Heart left ventricle (tissue), 16 donors: ENCODE measurements around the gene NXPH3. TPM values are rescaled to one million over a fixed set of nuclear protein-coding genes. Genes with fewer than 3 reads are reported as not detected.
A peak's percentile ranks its signal among the peaks of the same experiment; 100 is the strongest.

Source experiments
- ATAC-seq, 4 donors: fragments of 200-7000 bp; cut with Tn5 transposase; one replicate each; pipeline ENCODE4 v1.9.1; 2020 to 2022; ENCODE audit warnings: moderate library complexity in 4 of 4, mild to moderate bottlenecking in 3 of 4, moderate number of reproducible peaks in 1 of 4
- DNase-seq, 5 donors: peaks; one replicate each; pipeline ENCODE4 v3.0.0-alpha.2; 2020
- H3K27ac ChIP-seq, 12 donors: fragments of 200-600 bp; sonication (generic) in 4 of 12; one replicate each; pipeline versions ENCODE4 v1.5.0 to v1.8.0; 2016 to 2022; ENCODE audit warnings: mild to moderate bottlenecking in 2 of 12
- H3K27me3 ChIP-seq, 9 donors: fragments of 200-600 bp; sonication (generic) in 2 of 9; one replicate each; pipeline versions ENCODE4 v1.5.1 to v1.8.0; 2016 to 2022; ENCODE audit warnings: mild to moderate bottlenecking in 3 of 9
- H3K36me3 ChIP-seq, 9 donors: fragments of 200-600 bp; sonication (generic) in 2 of 9; one replicate each; pipeline versions ENCODE4 v1.5.0 to v1.8.0; 2018 to 2022; ENCODE audit warnings: mild to moderate bottlenecking in 2 of 9
- H3K4me1 ChIP-seq, 12 donors: fragments of 200-600 bp; sonication (generic) in 4 of 12; one replicate each; pipeline versions ENCODE4 v1.5.0 to v1.8.0; 2016 to 2022; ENCODE audit warnings: mild to moderate bottlenecking in 3 of 12
- H3K4me3 ChIP-seq, 12 donors: fragments of 200-600 bp; sonication (generic) in 4 of 12; one replicate each; pipeline versions ENCODE4 v1.5.0 to v1.8.0; 2017 to 2022; ENCODE audit warnings: mild to moderate bottlenecking in 9 of 12, moderate library complexity in 4 of 12
- H3K9me3 ChIP-seq, 12 donors: fragments of 200-600 bp; sonication (generic) in 4 of 12; one replicate each; pipeline versions ENCODE4 v1.5.0 to v1.8.0; 2016 to 2022; ENCODE audit warnings: mild to moderate bottlenecking in 1 of 12
- POLR2A ChIP-seq, 2 donors: fragments of 450-650 bp; IDR thresholded peaks; one replicate each; pipeline ENCODE4 v1.6.1; 2017; ENCODE audit warnings: antibody characterized with exemption in 2 of 2, mild to moderate bottlenecking in 2 of 2, moderate library complexity in 2 of 2
- WGBS, 4 donors: extraction: QIAGEN DNeasy Blood & Tissue Kit in 2 of 4; methylation state at CpG; one replicate each; pipeline versions ENCODE4 v1.1.5 to v1.1.7; 2013 to 2018; 5-methylcytosine and 5-hydroxymethylcytosine counted together
- intact Hi-C, 10 donors: fragments of 100-400 bp; cut with DNase I; formaldehyde crosslinking; loops; one replicate each; pipeline versions ENCODE4 v1.11.1 to v1.14.2; 2022
- polyA plus RNA-seq, 2 donors: library from polyadenylated mRNA; stranded (reverse); fragments of 200-250 nt; gene quantifications; one replicate each; pipeline ENCODE4 v1.2.3, GENCODE V29; 2013
- total RNA-seq, 9 donors: library from RNA; depleted of rRNA in 2 of 9; stranded (reverse); fragments of >200 nt in 2 of 9; fragmentation: NEBNext Ultra II Directional in 3 of 9; extraction: Animal tissue kit (Norgen Biotek cat#: 25700) in 3 of 9; gene quantifications; one replicate each; pipeline versions ENCODE4 v1.1.0 to v1.2.4, GENCODE V29; 2016 to 2023
- TF ChIP-seq, protein P1 (sequence below), 12 donors: fragments of 200-600 bp; sonication (generic) in 4 of 12; IDR thresholded peaks; one replicate each; pipeline versions ENCODE4 v1.5.0 to v1.8.0; 2018 to 2022; ENCODE audit warnings: antibody characterized with exemption in 12 of 12, mild to moderate bottlenecking in 5 of 12
- donor health status: ischemic (EF 13 %, LVEDD 7.1; RV severe dilation, severe dysfunction).
- donor health status: healthy with polysubstance abuse.
- donor health status: DM: no; HTN: yes; CAD: no.
- donor health status: DM: no; HTN: no; CAD: no.
- donor health status: ischemic (EF 25% LVEDD 6.9; RV normal size, moderate dysfunction).
- donor health status: ischemic (EF 25% LVEDD 5.7; RV mildly dilated, moderate dysfunction).
- donor health status: healthy.
- donor health status: DM: yes; HTN: yes; CAD: no.
- donor health status: ischemic (EF 35%, LVEDD 5.7; RV mildly dilated, moderate dysfunction).
- donor health status: nonischemic (EF 11% LVEDD 7.7; RV severe dilation, severe dysfunction).
- donor health status: DM: yes; HTN: yes; CAD: no.
- donor health status: PGD.
- donor health status: ischemic (EF 29% LVEDD 5.4; RV normal size, mild dysfunction).
- donor health status: nonischemic (EF 23%, LVEDD 6.1; RV moderate dilation, normal function).

The NXPH3 gene
- total and polyA plus RNA-seq, 11 donors = 2.5 to 7.9 (median 4.5) TPM

DNA sequence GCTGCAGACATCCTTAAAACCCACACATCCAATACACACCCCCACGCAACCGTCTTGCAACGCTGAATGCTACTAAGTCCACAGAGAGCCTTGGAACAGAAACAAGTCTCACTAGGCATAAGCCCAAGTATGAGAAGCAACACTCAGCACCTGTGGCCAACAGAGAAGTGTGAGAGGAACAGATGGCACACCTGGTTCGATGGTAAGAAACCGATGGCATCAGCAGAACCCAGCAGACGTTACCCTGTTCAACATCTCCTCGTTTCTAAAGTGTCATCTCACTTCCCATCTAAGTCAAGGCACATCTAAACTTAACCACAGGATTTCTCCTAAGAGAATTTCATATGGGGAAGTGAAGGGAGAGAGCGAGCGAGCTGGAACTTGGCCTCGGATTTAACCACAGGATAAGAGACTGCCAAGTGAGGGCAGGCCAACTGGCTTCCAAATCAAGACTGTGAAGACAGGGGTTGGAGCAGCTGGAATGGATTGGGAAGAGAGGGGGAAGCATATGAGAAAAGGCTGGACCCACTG is 41.0 kb downstream of the NXPH3 start:
- DNase-seq (peak; percentile 69 to 86 (median 75)), ATAC-seq (peak; percentile 75 to 91 (median 86))
- Histone ChIP-seq H3K4me3 (peak overlapping the region in 1 of 12 donors; percentile 19), H3K27ac (peak overlapping the region in 11 of 12 donors; percentile 1 to 73 (median 54)), H3K27me3 (no peaks in the 10 kb centered on the region), H3K4me1 (peaks cover 0 to 65% (median 39%) of the 10 kb centered on the region in 12 donors), H3K9me3 (no peaks in the 10 kb centered on the region), H3K36me3 (peaks cover 0 to 79% (median 58%) of the 10 kb centered on the region in 9 donors)
- no peak for TF ChIP-seq POLR2A (IDR thresholded peaks at IDR 0.05)
- TF ChIP-seq, protein P1, sequence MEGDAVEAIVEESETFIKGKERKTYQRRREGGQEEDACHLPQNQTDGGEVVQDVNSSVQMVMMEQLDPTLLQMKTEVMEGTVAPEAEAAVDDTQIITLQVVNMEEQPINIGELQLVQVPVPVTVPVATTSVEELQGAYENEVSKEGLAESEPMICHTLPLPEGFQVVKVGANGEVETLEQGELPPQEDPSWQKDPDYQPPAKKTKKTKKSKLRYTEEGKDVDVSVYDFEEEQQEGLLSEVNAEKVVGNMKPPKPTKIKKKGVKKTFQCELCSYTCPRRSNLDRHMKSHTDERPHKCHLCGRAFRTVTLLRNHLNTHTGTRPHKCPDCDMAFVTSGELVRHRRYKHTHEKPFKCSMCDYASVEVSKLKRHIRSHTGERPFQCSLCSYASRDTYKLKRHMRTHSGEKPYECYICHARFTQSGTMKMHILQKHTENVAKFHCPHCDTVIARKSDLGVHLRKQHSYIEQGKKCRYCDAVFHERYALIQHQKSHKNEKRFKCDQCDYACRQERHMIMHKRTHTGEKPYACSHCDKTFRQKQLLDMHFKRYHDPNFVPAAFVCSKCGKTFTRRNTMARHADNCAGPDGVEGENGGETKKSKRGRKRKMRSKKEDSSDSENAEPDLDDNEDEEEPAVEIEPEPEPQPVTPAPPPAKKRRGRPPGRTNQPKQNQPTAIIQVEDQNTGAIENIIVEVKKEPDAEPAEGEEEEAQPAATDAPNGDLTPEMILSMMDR (IDR thresholded peaks at IDR 0.05) = peak in 1 of 12 donors; percentile 7
- 24 to 32% (median 26%) methylated on average over 10 of the region's 10 CpGs for WGBS, 4 donors
- intact Hi-C loops = loop anchor here in 8 of 10 donors (2.0 to 10.0 kb wide), 6 partner anchors 39 to 76 kb away; partner anchors contain the start of genes SPOP (in 6 of the 8) and NXPH3 (in 2 of the 8)

DNA sequence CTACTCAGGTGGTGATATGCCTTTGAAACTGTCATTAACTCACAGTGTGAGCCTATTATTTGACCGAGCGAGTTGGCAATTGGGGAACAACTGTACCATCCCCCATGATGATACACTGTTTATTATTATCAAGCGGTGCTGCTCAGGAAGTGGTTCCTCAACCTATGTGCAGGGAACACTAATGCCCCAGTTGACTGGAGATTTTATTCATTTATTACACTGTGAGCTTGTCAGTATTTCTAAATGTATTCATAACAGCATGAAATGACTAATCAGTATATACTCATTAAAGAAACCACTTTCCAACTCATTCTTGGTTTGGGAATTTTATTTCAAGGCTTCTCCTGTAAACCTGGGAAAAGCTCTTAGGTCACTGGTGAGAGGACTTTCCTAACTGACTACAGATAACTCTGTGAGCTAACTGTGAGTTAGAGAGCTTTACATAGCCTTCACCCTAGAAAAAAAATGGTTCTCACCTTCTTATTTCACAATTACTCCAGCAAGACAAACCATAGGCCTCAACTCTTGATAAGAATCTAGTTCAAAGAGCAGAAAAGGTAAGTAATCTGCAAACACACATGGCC is 42.4 kb downstream of the NXPH3 start:
- TF ChIP-seq, protein P1 (IDR thresholded peaks at IDR 0.05) = no peak
- no peak for TF ChIP-seq POLR2A (IDR thresholded peaks at IDR 0.05)
- Histone ChIP-seq H3K27ac (peak overlapping the region in 7 of 12 donors; percentile 3 to 73 (median 54)), H3K9me3 (no peaks in the 10 kb centered on the region), H3K36me3 (peaks cover 0 to 86% (median 60%) of the 10 kb centered on the region in 9 donors), H3K27me3 (no peaks in the 10 kb centered on the region), H3K4me3 (no peak overlapping the region), H3K4me1 (peaks cover 0 to 61% (median 40%) of the 10 kb centered on the region in 12 donors)
- ATAC-seq (no peak), DNase-seq (no peak)
- intact Hi-C loops = loop anchor here in 7 of 10 donors (5.0 to 10.0 kb wide), 5 partner anchors 41 to 74 kb away; partner anchors contain the start of genes SPOP (in 6 of the 7) and NXPH3 (in 2 of the 7)
- WGBS, 4 donors = 66 to 74% (median 68%) methylated on average over 3 of the region's 3 CpGs

DNA sequence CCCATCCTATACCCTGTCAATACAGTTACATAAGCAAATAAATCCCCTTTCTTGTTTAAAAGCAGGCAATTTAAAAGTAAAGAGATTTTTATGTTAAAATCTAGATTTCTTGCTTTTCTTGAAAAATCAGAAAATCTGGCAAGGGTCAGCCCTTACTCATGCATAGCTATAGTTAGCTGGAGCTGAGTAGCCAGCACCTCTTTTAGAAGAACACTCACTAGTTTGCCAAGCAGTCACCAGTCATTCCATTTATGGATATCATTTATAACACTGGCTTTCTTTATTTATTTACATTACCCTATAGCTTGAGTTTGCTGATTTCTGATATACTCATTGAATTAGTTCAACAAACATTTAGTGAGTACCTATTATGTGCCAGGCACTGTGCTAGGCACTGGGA is 45.7 kb downstream of the NXPH3 start:
- TF ChIP-seq POLR2A (IDR thresholded peaks at IDR 0.05) = no peak
- TF ChIP-seq, protein P1 (IDR thresholded peaks at IDR 0.05) = no peak
- peak in 2 of 4 donors; percentile 35 to 46 for ATAC-seq
- no peak for DNase-seq
- Histone ChIP-seq H3K36me3 (peaks cover 0 to 67% (median 54%) of the 10 kb centered on the region in 9 donors), H3K4me3 (no peak overlapping the region), H3K27me3 (no peaks in the 10 kb centered on the region), H3K27ac (peak overlapping the region in 9 of 12 donors; percentile 11 to 73 (median 41)), H3K4me1 (peaks cover 0 to 66% (median 34%) of the 10 kb centered on the region in 12 donors), H3K9me3 (no peaks in the 10 kb centered on the region)
- intact Hi-C loops = no loop called here

DNA sequence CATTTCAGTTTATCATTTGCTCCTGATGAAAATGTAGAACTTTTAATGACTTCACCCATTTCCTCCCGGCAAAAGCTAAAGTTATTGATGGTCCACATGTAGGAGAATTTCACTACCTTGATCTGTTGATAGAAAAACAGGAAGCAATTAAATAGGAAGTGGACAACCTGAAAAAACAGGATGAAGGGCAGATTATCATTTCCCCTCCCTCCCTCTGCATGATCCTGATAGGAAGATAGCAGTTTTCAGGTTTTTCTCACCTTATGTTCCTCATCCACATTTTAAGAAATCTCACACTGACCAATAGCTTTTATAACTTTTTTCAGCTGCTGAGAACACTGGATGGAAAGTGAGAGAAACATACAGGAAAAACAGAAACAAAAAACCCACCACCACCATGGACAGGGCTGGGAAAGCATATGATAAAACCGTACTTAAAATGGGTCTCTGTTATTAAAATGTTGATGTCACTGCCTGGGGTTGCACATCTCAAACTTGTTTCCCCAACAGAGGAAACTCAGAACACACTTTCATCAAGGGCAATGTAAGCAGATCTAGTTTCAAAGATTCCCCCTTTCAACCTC is 46.4 kb downstream of the NXPH3 start:
- 47 to 63% (median 56%) methylated on average over 2 of the region's 2 CpGs for WGBS, 4 donors
- Histone ChIP-seq H3K27me3 (no peaks in the 10 kb centered on the region), H3K4me1 (peaks cover 0 to 66% (median 30%) of the 10 kb centered on the region in 12 donors), H3K27ac (peak overlapping the region in 8 of 12 donors; percentile 23 to 73 (median 43)), H3K9me3 (no peaks in the 10 kb centered on the region), H3K36me3 (peaks cover 0 to 65% (median 54%) of the 10 kb centered on the region in 9 donors), H3K4me3 (no peak overlapping the region)
- intact Hi-C loops = no loop called here
- TF ChIP-seq POLR2A (IDR thresholded peaks at IDR 0.05) = no peak
- TF ChIP-seq, protein P1 (IDR thresholded peaks at IDR 0.05) = no peak
- DNase-seq (no peak), ATAC-seq (no peak)
